Hepatocyte (in vitro differentiated cells): ENCODE measurements around the gene LLPH.

Source experiments
- CTCF ChIP-seq: fragments of 200-600 bp; sonication (generic); IDR thresholded peaks from 2 replicates; pipeline ENCODE4 v1.5.1; 2016; ENCODE audit warnings: antibody characterized with exemption, mild to moderate bottlenecking; ENCODE audit not compliant: poor library complexity
- EZH2 ChIP-seq: fragments of 200-600 bp; sonication (generic); IDR thresholded peaks from 2 replicates; pipeline ENCODE4 v1.6.1; 2016; ENCODE audit warnings: antibody characterized with exemption, mild to moderate bottlenecking, borderline replicate concordance
- EZH2phosphoT487 ChIP-seq: fragments of 200-600 bp; sonication (generic); IDR thresholded peaks from one replicate; pipeline ENCODE4 v1.6.1; 2018; ENCODE audit warnings: antibody characterized with exemption, mild to moderate bottlenecking, low read depth, moderate library complexity; ENCODE audit not compliant: unreplicated experiment, severe bottlenecking

GRCh38 chr12:66109056-66109455 is 21.5 kb downstream of the LLPH start:
- TF ChIP-seq CTCF (no peak), EZH2phosphoT487 (no peak), EZH2 (no peak)
